IPS DF 19.7 (cell line): ENCODE results near the gene COL13A1.

ENCODE experiments used
- DNase-seq: peaks from one replicate; pipeline ENCODE4 v3.0.0-alpha.2; 2013; ENCODE audit warnings: low read depth, low spot score

The COL13A1 gene

DNA sequence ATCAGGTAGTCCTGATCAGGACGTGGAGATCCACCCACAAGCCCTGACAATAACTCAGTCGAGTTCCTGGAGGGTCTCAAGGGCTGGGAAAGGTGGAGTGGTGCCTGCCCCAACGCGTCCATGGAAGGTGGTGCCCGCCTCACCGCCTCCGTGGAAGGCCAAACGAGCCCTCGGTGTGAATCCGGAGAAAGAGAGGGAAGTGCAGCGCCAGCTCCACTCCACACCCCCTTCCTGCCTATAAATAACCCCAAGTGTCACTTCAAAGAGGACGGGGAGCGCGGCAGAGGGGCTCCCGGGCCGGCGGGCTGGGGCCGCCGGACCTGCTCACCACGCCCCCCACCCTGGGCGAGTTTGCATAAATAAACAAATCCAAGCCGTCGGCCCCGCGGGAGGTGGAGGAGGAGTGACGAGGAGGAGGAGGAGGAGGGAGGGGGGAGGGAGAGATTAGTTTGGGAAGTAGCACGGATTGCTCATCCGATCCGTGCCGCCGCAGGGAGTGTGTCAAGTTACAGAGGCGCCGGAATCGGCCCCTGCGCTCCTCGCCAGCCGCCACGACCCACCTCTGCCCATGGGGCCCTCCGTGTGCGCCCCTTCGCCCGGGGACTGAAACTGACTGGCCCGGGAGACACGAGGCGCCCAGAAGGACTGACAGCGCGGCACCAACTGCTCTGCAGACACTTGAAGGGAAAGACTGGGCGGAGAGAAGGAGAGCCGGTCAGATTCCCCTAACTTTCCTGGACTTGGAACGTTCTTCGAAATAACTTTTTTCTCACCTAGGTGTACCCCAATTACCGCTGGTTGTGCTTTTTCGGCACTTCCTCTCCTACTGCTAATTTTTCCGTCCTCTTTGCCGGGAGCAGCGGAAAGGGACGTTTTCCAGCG lies at the start of gene COL13A1:
Gene COL13A1, plus strand, starts transcription at position 473 of the 882 bp plus-strand sequence. CDS start 518 bp downstream, outside the sequence.
- DNase-seq = peak; percentile 79

- no peak for DNase-seq
Measured at GRCh38 chr10:69752479-69752878, 49.2 kb upstream of the COL13A1 start.

DNA sequence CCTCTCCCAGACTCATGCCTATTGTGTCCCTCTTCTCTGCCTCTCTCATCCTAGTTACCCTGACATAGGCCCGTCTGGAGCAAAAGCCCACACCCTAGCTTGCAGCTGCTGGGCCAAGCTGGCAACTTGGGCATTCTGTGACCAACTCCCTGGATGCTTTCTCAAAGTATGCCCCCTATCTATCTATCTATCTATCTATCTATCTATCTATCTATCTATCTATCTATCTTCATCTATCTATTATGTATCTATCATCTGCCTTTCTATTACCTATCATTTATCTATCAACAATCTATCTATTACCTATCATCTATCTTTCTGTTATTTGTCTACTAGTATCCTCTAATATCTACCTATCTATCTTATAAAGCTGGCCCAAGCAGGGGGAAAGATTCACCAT lies 45.4 kb upstream of the COL13A1 start:
- DNase-seq = no peak

- no peak for DNase-seq
Measured at GRCh38 chr10:69757206-69757552, 44.5 kb upstream of the COL13A1 start.

- DNase-seq = no peak
Measured at GRCh38 chr10:69757553-69758309, 44.0 kb upstream of the COL13A1 start.

GRCh38 chr10:69758310-69758728 lies 43.4 kb upstream of the COL13A1 start:
- no peak for DNase-seq

- DNase-seq = no peak
Measured at GRCh38 chr10:69759641-69760040, 42.1 kb upstream of the COL13A1 start.

- no peak for DNase-seq
Measured at GRCh38 chr10:69760072-69760471, 41.6 kb upstream of the COL13A1 start.

- no peak for DNase-seq
Measured at GRCh38 chr10:69761320-69761719, 40.4 kb upstream of the COL13A1 start.

DNA sequence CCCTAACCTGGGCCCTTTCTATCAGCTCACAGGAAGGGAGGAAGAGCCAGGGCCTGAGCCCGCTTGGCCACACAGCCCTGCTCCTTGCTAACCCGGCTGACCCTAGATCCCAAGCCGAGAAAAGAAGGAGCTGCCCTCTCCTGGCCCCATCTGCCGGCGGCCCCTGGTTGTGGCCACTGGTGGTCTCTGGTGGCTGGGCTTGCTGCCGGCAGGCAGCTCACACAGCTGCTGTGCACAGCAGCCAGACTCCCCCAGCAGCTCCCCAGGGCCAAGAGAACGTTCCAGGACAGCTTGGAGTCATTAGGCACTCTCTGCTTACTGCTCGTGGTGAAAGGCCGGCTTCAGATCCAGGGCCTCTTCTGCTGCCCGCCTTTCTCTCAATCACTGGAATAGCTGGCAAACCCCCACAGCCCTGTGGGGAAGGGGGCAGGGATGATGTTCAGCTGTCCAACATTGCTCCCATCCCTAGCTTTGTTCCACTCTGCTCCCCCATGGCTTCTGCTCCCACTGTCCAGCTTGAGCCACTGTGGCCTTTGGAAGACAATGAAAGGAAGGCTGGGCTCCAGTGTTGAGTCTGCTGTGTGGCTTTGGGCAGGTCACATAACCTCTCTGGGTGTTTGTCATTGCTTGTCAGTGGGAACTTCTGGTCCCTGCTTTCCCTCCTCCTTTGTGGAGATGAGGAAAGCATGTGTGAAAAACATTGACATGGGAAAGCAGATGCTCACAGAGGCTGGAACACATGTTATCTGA lies 35.4 kb upstream of the COL13A1 start:
- DNase-seq = no peak

GRCh38 chr10:69767793-69768192 lies 33.9 kb upstream of the COL13A1 start:
- DNase-seq = no peak

DNA sequence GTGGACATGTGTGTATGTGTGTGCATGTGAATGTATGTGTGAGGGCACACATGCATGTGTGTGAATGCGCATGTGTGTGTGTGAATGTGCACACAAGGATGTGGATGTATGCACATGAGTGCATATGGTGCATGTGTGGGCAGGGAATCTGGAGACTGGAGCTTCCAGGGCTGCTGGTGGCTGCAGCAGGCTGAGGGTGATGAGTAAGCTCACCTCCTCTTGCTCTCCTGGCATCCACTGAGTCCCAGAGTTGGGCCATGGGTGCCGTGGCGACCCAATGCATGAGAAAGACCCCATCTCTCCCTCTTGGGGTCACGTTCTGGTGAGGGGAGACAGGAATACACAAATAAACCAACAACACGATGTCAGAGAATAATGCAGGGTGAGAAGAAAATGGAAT lies 33.3 kb upstream of the COL13A1 start:
- no peak for DNase-seq

DNA sequence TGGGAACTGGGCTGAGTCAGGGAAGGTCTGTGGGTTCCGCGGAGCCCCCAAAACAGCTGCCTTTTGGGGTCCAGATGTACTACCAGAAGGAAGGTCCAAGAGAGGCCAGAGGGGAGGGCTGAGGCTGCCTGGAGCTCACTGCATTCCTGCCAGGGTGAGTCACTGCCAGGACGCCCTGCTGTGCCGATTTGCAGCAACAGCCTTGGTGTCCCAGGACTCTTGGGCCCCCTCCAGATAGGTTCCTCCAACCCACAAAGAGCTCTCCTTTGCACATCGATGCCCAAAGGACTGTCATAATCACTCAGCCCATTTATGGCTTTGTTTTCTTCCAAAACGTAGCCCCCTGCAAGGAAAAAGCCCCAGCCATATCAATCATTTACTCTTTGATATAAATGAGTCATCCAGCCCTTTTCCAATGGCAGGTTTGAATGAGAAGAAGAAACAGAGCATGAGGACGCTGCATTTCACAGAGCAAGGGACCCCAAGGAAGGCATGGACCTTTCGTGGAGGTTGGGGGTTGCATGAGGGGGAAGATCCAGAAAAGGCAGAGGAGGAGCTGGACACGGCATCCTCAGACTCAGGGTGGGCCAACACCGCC lies 32.2 kb upstream of the COL13A1 start:
- DNase-seq = peak; percentile 54

DNA sequence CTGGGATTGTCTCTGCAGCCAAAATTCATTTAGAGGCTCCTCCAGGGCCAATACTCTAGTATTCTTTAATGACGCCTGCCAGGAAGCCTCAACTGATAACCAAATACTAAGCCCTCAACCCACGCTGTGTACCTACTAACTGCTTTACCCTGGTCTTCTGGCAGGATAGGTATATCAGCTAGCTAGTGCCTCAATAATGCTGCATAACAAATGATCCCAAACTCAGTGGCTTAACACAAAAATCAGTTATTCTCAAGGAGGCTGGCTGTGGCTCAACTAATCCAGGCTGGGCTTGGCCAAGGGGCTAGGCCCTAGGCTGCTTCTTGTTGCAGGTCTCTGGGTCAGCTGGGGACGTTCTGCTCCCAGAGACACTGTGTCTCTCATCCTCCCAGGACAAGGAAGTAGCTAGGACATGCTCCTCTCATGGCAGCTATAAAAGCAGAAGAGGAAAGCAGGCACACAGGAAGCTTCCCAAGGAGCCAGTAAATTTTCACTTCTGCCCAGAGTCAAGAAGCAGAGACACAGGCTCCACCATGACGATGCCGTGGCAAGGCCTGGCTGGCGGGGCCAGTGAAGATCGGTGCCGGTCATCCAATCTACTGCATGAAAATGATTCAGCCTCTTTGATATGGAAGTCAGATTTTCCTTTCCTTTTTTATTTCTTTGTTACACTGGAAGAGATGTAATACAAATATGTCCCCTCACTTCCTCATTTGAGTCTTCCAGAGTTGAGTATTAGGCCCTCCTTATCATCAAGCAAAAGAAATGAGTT lies 28.6 kb upstream of the COL13A1 start:
- no peak for DNase-seq

DNA sequence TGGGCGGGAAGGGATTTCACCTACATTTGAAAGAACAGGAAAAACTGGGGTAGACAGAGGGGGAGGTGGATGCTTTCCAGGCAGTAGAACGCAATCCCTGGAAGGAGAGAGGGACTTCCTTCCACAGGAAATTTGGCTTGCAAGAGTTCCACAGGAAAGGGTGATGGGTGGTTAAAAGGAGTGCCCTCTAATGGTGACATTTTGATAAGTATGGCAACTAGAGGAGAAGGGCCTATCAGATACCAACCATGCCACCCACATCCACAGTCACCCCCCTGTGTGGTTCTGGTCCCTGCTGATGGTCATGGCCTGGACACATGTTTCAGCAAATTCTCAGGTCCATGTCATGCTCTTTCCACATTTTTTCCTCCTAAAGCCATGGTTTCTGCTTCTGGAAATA lies 27.1 kb upstream of the COL13A1 start:
- no peak for DNase-seq

- DNase-seq = no peak
Measured at GRCh38 chr10:69780077-69780476, 21.6 kb upstream of the COL13A1 start.

DNA sequence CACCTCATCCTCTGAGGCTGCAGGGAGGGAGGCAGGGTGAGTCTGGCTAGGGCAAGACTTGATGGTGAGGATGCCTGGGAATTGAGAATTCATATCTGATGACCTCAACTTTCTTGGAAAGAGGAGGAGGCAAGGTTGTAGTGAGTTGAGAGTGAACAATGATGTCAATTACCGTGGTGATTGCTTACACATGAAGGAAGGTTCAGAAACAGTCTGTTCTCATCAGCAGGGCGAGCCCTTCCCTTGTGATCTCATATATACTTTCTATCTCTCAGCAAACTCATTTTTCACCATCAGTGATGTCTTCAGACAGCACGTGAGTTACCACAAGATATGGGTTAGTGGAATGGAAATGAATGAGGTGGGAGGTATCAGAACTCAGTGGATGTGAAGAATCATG lies 20.1 kb upstream of the COL13A1 start:
- no peak for DNase-seq

GRCh38 chr10:69783515-69783914 lies 18.2 kb upstream of the COL13A1 start:
- DNase-seq = no peak

GRCh38 chr10:69786791-69787190 lies 14.9 kb upstream of the COL13A1 start:
- DNase-seq = no peak

- no peak for DNase-seq
Measured at GRCh38 chr10:69787681-69788080, 14.0 kb upstream of the COL13A1 start.

DNA sequence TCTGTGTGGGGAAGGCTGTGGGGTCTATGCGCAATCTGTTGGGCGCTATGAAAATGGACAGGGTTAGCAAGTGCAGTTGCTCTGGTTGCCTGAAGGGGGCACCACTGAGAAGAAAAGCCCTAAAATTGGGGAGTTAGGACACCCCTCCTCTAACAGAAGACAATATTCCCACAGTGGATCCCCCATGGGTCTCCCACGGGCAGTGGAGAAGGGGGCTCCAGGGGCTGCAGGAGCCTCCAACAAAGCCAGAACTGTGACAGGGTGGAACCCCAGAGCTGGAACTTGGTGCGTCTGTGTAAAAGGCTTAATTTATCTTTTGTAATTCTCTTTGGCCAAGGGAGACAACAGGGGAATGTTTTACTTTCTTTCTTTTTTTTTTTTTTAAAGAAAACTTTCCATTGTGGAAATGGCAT lies 12.5 kb upstream of the COL13A1 start:
- DNase-seq = no peak
